ENCODE data around the gene TMCC1.

TMCC1 gene

DNA sequence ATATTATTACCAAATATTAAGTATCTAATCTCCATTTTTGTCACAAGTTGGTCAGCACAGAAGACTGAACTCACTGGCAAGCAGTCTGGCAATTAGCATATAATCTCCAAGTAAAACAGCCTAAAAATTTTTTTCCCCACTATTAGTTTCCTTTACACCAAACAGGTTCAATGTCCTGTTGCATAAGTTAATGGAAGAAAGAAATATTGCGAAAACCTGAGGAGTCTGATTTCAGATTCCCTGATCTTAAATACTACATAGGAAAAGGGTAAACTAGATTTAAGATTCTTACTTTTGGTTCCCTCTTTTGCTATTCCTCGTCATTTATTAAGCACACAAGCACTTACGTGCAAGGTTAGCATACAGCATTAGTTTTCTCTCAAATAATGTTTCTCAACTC lies 153.9 kb downstream of the TMCC1 start:
- H3K36me3 ChIP-seq (replicated peaks) = no peaks in the 10 kb centered on the region
- no peak overlapping the region for H3K4me3 ChIP-seq
- in situ Hi-C loops (cut with MboI; ENCODE audit: low sequenced_read_pairs) = no loop called here
- H3K9me3 ChIP-seq = no peaks in the 10 kb centered on the region
- DNase-seq (ENCODE audit: low spot score in 2 of 2) = no peak
- peaks cover 2% of the 10 kb centered on the region; the same call in 1 of the 2 replicates for H3K4me1 ChIP-seq
- no peaks in the 10 kb centered on the region for H3K27me3 ChIP-seq (ENCODE audit: low read depth)

GRCh38 chr3:129738172-129738571 lies 155.3 kb downstream of the TMCC1 start:
- Histone ChIP-seq H3K4me3 (no peak overlapping the region), H3K4me1 (peaks cover 2% of the 10 kb centered on the region), H3K36me3 (replicated peaks) (no peaks in the 10 kb centered on the region), H3K27me3 (ENCODE audit: low read depth) (no peaks in the 10 kb centered on the region), H3K9me3 (no peaks in the 10 kb centered on the region)
- DNase-seq (ENCODE audit: low spot score in 2 of 2) = no peak
- in situ Hi-C loops (cut with MboI; ENCODE audit: low sequenced_read_pairs) = no loop called here

DNA sequence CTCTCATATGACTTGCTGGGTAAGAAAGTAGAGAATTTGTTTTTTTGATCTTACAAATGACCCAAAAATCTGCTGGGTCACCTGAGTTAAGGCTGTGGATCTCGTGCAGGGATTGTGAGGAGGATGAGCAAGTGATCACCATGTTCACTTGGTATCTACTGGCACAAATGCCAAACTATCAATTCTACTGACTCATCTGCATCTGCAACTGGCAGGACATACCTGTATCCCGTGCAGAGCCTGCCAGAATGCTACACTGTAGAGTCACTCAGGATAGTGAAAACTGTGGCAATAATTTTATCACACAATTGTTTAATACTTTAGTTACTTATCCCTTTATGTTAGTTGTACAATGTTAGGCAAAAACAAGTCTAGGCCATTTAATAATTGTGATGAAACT lies 157.4 kb downstream of the TMCC1 start:
- no peak for DNase-seq (ENCODE audit: low spot score in 2 of 2)
- Histone ChIP-seq H3K9me3 (no peaks in the 10 kb centered on the region), H3K27me3 (ENCODE audit: low read depth) (no peaks in the 10 kb centered on the region), H3K4me3 (no peak overlapping the region), H3K4me1 (peaks cover 6% of the 10 kb centered on the region), H3K36me3 (replicated peaks) (no peaks in the 10 kb centered on the region)
- in situ Hi-C loops (cut with MboI; ENCODE audit: low sequenced_read_pairs) = no loop called here

DNA sequence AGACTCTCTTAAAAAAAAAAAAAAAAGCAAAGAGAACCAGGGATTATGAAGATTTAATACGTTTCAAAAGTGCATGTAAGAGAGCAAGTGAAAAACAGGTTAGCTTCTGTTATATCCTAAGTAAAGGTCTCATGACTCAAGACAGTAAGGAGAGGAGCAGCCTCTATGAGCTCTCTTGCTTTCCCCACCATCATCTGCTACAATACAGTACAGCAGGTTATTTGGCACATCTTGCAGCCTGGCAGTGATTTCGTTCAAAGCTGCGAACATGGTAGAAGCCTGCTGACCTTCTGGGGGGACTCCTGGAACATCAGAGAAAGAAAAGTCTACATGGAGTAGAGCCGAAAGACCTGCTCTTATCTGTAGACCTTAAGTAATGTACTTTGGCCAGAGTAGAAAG lies 157.9 kb downstream of the TMCC1 start:
- Histone ChIP-seq H3K9me3 (no peaks in the 10 kb centered on the region), H3K27me3 (ENCODE audit: low read depth) (no peaks in the 10 kb centered on the region), H3K36me3 (replicated peaks) (no peaks in the 10 kb centered on the region), H3K4me1 (peaks cover 6% of the 10 kb centered on the region), H3K4me3 (no peak overlapping the region)
- in situ Hi-C loops (cut with MboI; ENCODE audit: low sequenced_read_pairs) = no loop called here
- no peak for DNase-seq (ENCODE audit: low spot score in 2 of 2)

DNA sequence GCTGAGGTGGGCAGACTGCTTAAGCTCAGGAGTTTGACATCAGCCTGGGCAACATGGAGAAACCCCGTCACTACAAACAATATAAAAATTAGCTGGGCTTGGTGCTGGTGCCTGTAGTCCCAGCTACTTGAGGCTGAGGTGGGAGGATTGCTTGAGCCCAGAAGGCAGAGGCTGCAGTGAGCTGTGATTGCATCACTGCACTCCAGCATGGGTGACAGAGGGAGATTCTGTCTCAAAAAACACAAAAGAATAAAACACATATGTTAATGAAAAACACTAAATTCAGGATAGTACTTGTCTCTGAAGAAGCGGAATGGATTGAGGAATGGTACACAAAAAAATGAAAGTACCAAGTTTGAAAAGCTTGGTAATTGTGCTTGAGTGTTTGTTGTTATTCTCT lies 159.1 kb downstream of the TMCC1 start:
- no peaks in the 10 kb centered on the region for H3K9me3 ChIP-seq
- no peaks in the 10 kb centered on the region for H3K27me3 ChIP-seq (ENCODE audit: low read depth)
- no peak overlapping the region for H3K4me3 ChIP-seq
- peaks cover 6% of the 10 kb centered on the region for H3K4me1 ChIP-seq
- in situ Hi-C loops (cut with MboI; ENCODE audit: low sequenced_read_pairs) = no loop called here
- no peaks in the 10 kb centered on the region for H3K36me3 ChIP-seq (replicated peaks)
- no peak for DNase-seq (ENCODE audit: low spot score in 2 of 2)

GRCh38 chr3:129732200-129732876 lies 161.2 kb downstream of the TMCC1 start:
- in situ Hi-C loops (cut with MboI; ENCODE audit: low sequenced_read_pairs) = no loop called here
- Histone ChIP-seq H3K4me1 (peaks cover 6% of the 10 kb centered on the region), H3K4me3 (no peak overlapping the region), H3K9me3 (no peaks in the 10 kb centered on the region), H3K36me3 (replicated peaks) (no peaks in the 10 kb centered on the region), H3K27me3 (ENCODE audit: low read depth) (no peaks in the 10 kb centered on the region)
- DNase-seq (ENCODE audit: low spot score in 2 of 2) = peak in 1 of 2 experiments; percentile 30

- no peaks in the 10 kb centered on the region for H3K36me3 ChIP-seq (replicated peaks)
- no peaks in the 10 kb centered on the region for H3K27me3 ChIP-seq (ENCODE audit: low read depth)
- no peak for DNase-seq (ENCODE audit: low spot score in 2 of 2)
- peaks cover 5% of the 10 kb centered on the region for H3K4me1 ChIP-seq
- in situ Hi-C loops (cut with MboI; ENCODE audit: low sequenced_read_pairs) = no loop called here
- no peak overlapping the region for H3K4me3 ChIP-seq
- no peaks in the 10 kb centered on the region for H3K9me3 ChIP-seq
Measured at GRCh38 chr3:129727707-129728106, 165.8 kb downstream of the TMCC1 start.

DNA sequence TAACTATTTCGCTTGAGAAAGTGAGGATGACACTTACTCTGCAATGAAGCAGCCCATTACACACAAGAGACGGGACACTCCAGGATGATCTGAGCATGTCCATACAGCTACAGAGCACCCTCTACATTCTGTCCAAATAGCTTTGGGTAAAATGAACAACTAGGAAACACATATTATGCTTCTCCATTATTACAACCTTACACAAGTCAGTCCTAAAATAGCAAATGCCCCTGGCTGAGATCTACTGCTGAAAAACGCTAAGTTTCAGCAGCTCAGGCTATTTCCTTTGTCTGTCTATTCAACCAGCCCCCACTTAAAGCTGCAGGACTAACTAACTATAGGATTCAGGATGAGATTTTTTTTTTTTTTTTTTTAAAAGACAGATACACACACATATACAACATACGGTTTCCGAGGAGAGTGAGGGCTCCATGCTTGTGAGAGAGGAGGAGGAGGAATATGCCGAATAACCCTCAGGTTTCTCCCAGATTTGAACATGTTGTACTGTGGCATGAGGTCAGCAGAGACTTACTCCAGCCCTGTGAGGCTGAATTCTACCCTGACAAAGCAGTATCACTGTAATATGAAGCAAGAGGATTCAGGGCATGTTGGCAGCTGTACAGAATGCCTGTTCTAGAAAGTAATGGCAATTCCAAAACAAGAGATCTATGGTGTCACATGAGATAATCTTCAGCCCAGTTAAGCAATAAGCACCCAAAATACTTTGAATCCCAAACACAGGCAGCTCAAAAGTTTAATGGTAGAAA lies 169.8 kb downstream of the TMCC1 start:
- in situ Hi-C loops (cut with MboI; ENCODE audit: low sequenced_read_pairs) = no loop called here
- no peak for DNase-seq (ENCODE audit: low spot score in 2 of 2)
- H3K9me3 ChIP-seq = no peaks in the 10 kb centered on the region
- H3K4me3 ChIP-seq = no peak overlapping the region
- H3K4me1 ChIP-seq = no peaks in the 10 kb centered on the region
- H3K27me3 ChIP-seq (ENCODE audit: low read depth) = no peaks in the 10 kb centered on the region
- no peaks in the 10 kb centered on the region for H3K36me3 ChIP-seq (replicated peaks)

GRCh38 chr3:129722527-129722926 lies 171.0 kb downstream of the TMCC1 start:
- Histone ChIP-seq H3K36me3 (replicated peaks) (no peaks in the 10 kb centered on the region), H3K4me1 (no peaks in the 10 kb centered on the region), H3K4me3 (no peak overlapping the region), H3K9me3 (no peaks in the 10 kb centered on the region), H3K27me3 (ENCODE audit: low read depth) (no peaks in the 10 kb centered on the region)
- in situ Hi-C loops (cut with MboI; ENCODE audit: low sequenced_read_pairs) = no loop called here
- no peak for DNase-seq (ENCODE audit: low spot score in 2 of 2)

DNA sequence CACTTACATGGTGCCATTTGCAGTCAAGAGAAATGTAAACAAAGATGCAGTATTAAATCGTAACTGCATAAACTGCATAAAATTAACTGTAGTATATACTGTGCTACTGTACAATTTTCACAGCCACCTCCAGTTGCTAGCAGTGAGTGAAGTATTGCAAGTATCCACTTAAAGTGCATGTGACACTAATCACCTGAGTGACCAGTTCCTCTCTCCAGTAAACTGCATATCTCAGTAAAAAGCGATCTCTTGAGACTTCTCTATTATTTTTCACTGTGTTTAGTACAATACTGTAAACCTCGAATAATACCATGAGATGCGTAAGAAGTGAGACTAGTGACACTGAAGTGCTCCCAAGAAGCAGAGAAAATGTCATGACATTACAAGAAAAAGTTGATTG lies 175.3 kb downstream of the TMCC1 start:
- no peaks in the 10 kb centered on the region for H3K27me3 ChIP-seq (ENCODE audit: low read depth)
- no peaks in the 10 kb centered on the region for H3K36me3 ChIP-seq (replicated peaks)
- H3K4me3 ChIP-seq = no peak overlapping the region
- in situ Hi-C loops (cut with MboI; ENCODE audit: low sequenced_read_pairs) = no loop called here
- DNase-seq (ENCODE audit: low spot score in 2 of 2) = no peak
- H3K9me3 ChIP-seq = no peaks in the 10 kb centered on the region
- no peaks in the 10 kb centered on the region for H3K4me1 ChIP-seq

DNA sequence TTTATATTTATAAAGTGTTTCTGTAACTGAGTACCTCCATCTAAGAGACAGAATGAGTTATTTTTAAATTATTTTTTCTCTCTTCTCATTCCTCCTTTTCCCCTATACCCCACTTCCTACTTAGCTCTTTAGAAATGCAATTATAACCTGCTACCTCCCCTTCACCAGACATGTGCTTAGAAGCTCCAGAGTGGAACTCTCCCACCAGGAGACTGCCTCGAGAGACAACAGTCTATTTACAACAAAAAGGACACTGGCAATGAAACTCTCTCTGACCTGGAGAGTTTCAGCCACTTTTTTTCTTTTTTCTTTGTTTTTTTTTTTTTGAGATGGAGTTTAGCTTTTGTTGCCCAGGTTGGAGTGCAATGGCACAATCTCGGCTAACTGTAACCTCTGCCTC lies 177.7 kb downstream of the TMCC1 start:
- Histone ChIP-seq H3K36me3 (replicated peaks) (no peaks in the 10 kb centered on the region), H3K4me3 (no peak overlapping the region), H3K9me3 (no peaks in the 10 kb centered on the region), H3K27me3 (ENCODE audit: low read depth) (no peaks in the 10 kb centered on the region), H3K4me1 (no peaks in the 10 kb centered on the region)
- no peak for DNase-seq (ENCODE audit: low spot score in 2 of 2)
- in situ Hi-C loops (cut with MboI; ENCODE audit: low sequenced_read_pairs) = no loop called here

- no peak for DNase-seq (ENCODE audit: low spot score in 2 of 2)
- Histone ChIP-seq H3K4me3 (no peak overlapping the region), H3K9me3 (no peaks in the 10 kb centered on the region), H3K4me1 (peaks cover 7% of the 10 kb centered on the region), H3K36me3 (replicated peaks) (no peaks in the 10 kb centered on the region), H3K27me3 (ENCODE audit: low read depth) (no peaks in the 10 kb centered on the region)
- in situ Hi-C loops (cut with MboI; ENCODE audit: low sequenced_read_pairs) = no loop called here
Measured at GRCh38 chr3:129708328-129708861, 185.1 kb downstream of the TMCC1 start.

GRCh38 chr3:129705274-129705673 lies 188.2 kb downstream of the TMCC1 start:
- no peak for DNase-seq (ENCODE audit: low spot score in 2 of 2)
- H3K9me3 ChIP-seq = no peaks in the 10 kb centered on the region
- no peak overlapping the region for H3K4me3 ChIP-seq
- H3K4me1 ChIP-seq = peaks cover 21% of the 10 kb centered on the region
- H3K27me3 ChIP-seq (ENCODE audit: low read depth) = no peaks in the 10 kb centered on the region
- H3K36me3 ChIP-seq (replicated peaks) = no peaks in the 10 kb centered on the region
- in situ Hi-C loops (cut with MboI; ENCODE audit: low sequenced_read_pairs) = no loop called here

DNA sequence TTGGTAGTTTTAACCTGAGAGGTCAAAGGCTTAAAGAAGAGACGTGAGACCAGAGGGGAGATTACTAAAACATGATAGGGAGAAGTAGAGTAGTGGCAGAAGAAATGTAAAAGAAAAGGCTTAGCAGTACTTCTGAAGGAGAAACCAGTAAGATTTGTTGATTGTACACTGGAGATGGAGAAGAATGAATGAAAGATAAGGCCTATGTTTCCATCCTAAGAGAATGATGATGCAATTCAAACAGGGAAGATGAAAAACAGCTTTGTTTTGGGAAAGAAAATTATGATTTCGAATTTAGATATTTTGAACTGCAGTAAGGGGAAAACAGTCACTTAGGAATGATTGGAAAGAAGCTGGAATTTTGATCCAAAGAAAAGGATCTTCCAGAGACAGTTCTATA lies 189.6 kb downstream of the TMCC1 start:
- H3K4me3 ChIP-seq = no peak overlapping the region
- no peaks in the 10 kb centered on the region for H3K36me3 ChIP-seq (replicated peaks)
- no peaks in the 10 kb centered on the region for H3K27me3 ChIP-seq (ENCODE audit: low read depth)
- DNase-seq (ENCODE audit: low spot score in 2 of 2) = no peak
- in situ Hi-C loops (cut with MboI; ENCODE audit: low sequenced_read_pairs) = no loop called here
- peaks cover 26% of the 10 kb centered on the region for H3K4me1 ChIP-seq
- H3K9me3 ChIP-seq = no peaks in the 10 kb centered on the region
